Smooth muscle cell (in vitro differentiated cells): Measurements from ENCODE around the gene CAMKMT. TPM values are rescaled to one million over a fixed set of nuclear protein-coding genes. Genes with fewer than 3 reads are reported as not detected.

Experiments
- DNase-seq: peaks from one replicate; lab custom pipeline; 2025; ENCODE audit not compliant: unreplicated experiment; lab: John Stamatoyannopoulos, UW
- H2AFZ ChIP-seq: fragments of 200-600 bp; sonication (generic); 2 replicates; pipeline ENCODE4 v1.6.0; 2016; ENCODE audit warnings: antibody characterized with exemption, low read depth, mild to moderate bottlenecking
- H3F3A ChIP-seq: fragments of 200-600 bp; sonication (generic); 2 replicates; pipeline ENCODE4 v1.6.0; 2017; ENCODE audit warnings: antibody characterized with exemption, low read depth
- H3K27ac ChIP-seq: fragments of 200-600 bp; sonication (generic); 2 replicates; pipeline ENCODE4 v1.5.1; 2016; ENCODE audit warnings: low read depth, mild to moderate bottlenecking
- H3K27me3 ChIP-seq: fragments of 200-600 bp; sonication (generic); 2 replicates; pipeline ENCODE4 v1.6.1; 2016; ENCODE audit warnings: low read depth, mild to moderate bottlenecking
- H3K36me3 ChIP-seq: fragments of 200-600 bp; sonication (generic); 2 replicates; pipeline ENCODE4 v1.5.1; 2016; ENCODE audit warnings: low read depth
- H3K4me1 ChIP-seq: fragments of 200-600 bp; sonication (generic); 2 replicates; pipeline ENCODE4 v1.5.1; 2016; ENCODE audit warnings: low read depth
- H3K4me2 ChIP-seq: fragments of 200-600 bp; sonication (generic); 2 replicates; pipeline ENCODE4 v1.6.0; 2016; ENCODE audit warnings: mild to moderate bottlenecking
- H3K4me3 ChIP-seq: fragments of 200-600 bp; sonication (generic); 2 replicates; pipeline ENCODE4 v1.5.1; 2016; ENCODE audit warnings: mild to moderate bottlenecking
- H3K79me2 ChIP-seq: fragments of 200-600 bp; sonication (generic); 2 replicates; pipeline ENCODE4 v1.6.0; 2016; ENCODE audit warnings: low read depth, mild to moderate bottlenecking
- H3K9ac ChIP-seq: fragments of 200-600 bp; sonication (generic); 2 replicates; pipeline ENCODE4 v1.6.0; 2016; ENCODE audit warnings: low read depth
- H3K9me3 ChIP-seq: fragments of 200-600 bp; sonication (generic); replicated peaks from 2 replicates; pipeline ENCODE4 v1.5.1; 2016; ENCODE audit warnings: low read depth
- H4K20me1 ChIP-seq: fragments of 200-600 bp; sonication (generic); 2 replicates; pipeline ENCODE4 v1.6.0; 2016; ENCODE audit warnings: low read depth
- WGBS: methylation state at CpG from one replicate; pipeline ENCODE4 v1.1.7; 2016; ENCODE audit warnings: low lambda C conversion rate; 5-methylcytosine and 5-hydroxymethylcytosine counted together
- polyA plus RNA-seq: library from polyadenylated mRNA; unstranded; fragments of >200 nt; fragmentation: Nextera tagmentation; extraction: Ambion mirVana; gene quantifications from 2 replicates; pipeline ENCODE4 v1.2.1, GENCODE V29; 2016
- total RNA-seq: library from RNA; depleted of rRNA; stranded (reverse); fragments of >200 nt; gene quantifications from 2 replicates; pipeline ENCODE4 v1.2.3, GENCODE V29; 2014
- TF ChIP-seq, protein P1 (sequence below): fragments of 200-600 bp; sonication (generic); IDR thresholded peaks from 2 replicates; pipeline ENCODE4 v1.5.1; 2017; ENCODE audit warnings: borderline replicate concordance, mild to moderate bottlenecking, antibody characterized with exemption; ENCODE audit not compliant: insufficient read depth, poor library complexity, severe bottlenecking

The CAMKMT gene
- total and polyA plus RNA-seq, 2 experiments from 2014 or later: 7.2 to 7.6 TPM

- 85% methylated on average over 3 of the region's 3 CpGs for WGBS
- TF ChIP-seq, protein P1, sequence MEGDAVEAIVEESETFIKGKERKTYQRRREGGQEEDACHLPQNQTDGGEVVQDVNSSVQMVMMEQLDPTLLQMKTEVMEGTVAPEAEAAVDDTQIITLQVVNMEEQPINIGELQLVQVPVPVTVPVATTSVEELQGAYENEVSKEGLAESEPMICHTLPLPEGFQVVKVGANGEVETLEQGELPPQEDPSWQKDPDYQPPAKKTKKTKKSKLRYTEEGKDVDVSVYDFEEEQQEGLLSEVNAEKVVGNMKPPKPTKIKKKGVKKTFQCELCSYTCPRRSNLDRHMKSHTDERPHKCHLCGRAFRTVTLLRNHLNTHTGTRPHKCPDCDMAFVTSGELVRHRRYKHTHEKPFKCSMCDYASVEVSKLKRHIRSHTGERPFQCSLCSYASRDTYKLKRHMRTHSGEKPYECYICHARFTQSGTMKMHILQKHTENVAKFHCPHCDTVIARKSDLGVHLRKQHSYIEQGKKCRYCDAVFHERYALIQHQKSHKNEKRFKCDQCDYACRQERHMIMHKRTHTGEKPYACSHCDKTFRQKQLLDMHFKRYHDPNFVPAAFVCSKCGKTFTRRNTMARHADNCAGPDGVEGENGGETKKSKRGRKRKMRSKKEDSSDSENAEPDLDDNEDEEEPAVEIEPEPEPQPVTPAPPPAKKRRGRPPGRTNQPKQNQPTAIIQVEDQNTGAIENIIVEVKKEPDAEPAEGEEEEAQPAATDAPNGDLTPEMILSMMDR: no peak
These were observed 116.1 kb downstream of the CAMKMT start for GRCh38 chr2:44477657-44478414.

DNA sequence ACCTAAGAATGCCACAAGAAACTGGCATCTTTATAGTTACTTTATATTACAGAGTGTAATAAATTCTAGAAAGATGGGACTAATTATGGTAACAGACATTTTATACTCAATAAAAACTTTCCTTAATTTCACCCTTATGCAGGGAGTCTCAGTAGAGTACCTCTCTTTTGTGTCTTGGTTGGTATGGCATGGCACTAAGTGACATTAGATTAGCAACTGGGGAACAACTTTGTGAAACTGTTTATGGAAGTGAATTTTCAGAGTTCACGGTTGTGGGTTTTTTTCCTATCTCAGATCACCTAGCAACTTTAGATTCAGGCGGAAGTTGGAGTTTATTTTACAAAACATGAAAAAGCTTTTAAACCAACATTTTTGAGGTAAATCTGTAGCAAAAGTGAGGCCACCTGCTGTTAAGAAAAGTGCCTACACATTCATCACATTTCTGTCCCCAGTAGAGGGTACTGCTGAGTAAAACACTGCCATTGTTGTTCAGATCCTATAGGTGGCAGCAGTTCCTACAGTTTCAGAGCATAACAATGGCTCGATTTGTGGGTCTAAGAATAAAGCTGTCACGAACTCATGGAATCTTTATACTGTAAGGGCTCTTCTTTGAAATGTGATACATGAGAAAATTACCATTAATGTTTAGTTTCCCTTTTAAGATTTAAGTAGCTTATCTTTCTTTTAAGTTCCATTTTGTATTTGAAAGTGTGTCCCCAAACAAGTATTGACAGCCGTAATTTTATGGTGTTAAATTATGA is 117.6 kb downstream of the CAMKMT start:
- WGBS: 23% methylated on average over 5 of the region's 5 CpGs
- H3K4me1 ChIP-seq: peaks cover 4% of the 10 kb centered on the region
- no peak overlapping the region for H3K9ac ChIP-seq
- H3K27ac ChIP-seq: no peak overlapping the region
- H3K4me2 ChIP-seq: no peak overlapping the region
- no peaks in the 10 kb centered on the region for H3F3A ChIP-seq
- no peaks in the 10 kb centered on the region for H4K20me1 ChIP-seq
- H3K9me3 ChIP-seq: no peaks in the 10 kb centered on the region
- H3K79me2 ChIP-seq: no peaks in the 10 kb centered on the region
- TF ChIP-seq, protein P1: peak; percentile 97
- H2AFZ ChIP-seq: no peak overlapping the region
- no peaks in the 10 kb centered on the region for H3K36me3 ChIP-seq
- no peak overlapping the region for H3K4me3 ChIP-seq
- no peaks in the 10 kb centered on the region for H3K27me3 ChIP-seq
- DNase-seq: no peak

More at GRCh38 chr2:44477657-44478414, 116.1 kb downstream of the CAMKMT start:
- Histone ChIP-seq H3K27me3 (no peaks in the 10 kb centered on the region), H2AFZ (no peak overlapping the region), H3K4me1 (peaks cover 4% of the 10 kb centered on the region), H3K4me2 (no peak overlapping the region), H3K36me3 (no peaks in the 10 kb centered on the region), H3K4me3 (no peak overlapping the region), H3K9me3 (no peaks in the 10 kb centered on the region), H3K79me2 (no peaks in the 10 kb centered on the region), H3F3A (no peaks in the 10 kb centered on the region), H4K20me1 (no peaks in the 10 kb centered on the region), H3K27ac (no peak overlapping the region), H3K9ac (no peak overlapping the region)
- no peak for DNase-seq

DNA sequence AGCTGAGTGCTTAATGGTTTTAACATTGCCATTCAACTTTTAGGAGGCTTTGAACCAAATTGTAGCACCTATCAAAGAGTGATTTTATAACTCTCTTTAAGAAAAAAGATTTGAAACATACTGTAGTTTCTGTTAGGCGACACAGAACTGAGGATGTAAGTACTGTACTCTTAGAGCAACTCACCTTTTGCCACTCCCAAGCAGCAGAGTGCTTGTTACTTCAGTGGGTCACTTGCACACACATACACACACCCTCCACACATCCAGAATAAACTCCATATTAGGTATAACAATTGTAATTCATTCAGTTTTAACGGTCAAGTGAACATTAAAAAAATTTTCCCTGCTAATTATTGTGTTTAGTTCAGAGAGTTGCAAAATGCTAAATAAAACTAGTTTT is 118.3 kb downstream of the CAMKMT start:
- Histone ChIP-seq H4K20me1 (no peaks in the 10 kb centered on the region), H3K4me1 (peaks cover 4% of the 10 kb centered on the region), H3K4me2 (no peak overlapping the region), H3K4me3 (no peak overlapping the region), H3K9me3 (no peaks in the 10 kb centered on the region), H3F3A (no peaks in the 10 kb centered on the region), H3K27ac (no peak overlapping the region), H3K79me2 (no peaks in the 10 kb centered on the region), H3K36me3 (no peaks in the 10 kb centered on the region), H3K27me3 (no peaks in the 10 kb centered on the region), H2AFZ (no peak overlapping the region), H3K9ac (no peak overlapping the region)
- 80% methylated on average over 2 of the region's 2 CpGs for WGBS
- TF ChIP-seq, protein P1: no peak
- DNase-seq: no peak
